Mesenchymal stem cell (in vitro differentiated cells and primary cell): ENCODE data around the gene DEF6.

Experiments
- DNase-seq: peaks from one replicate; pipeline ENCODE4 v3.0.0-alpha.2; 2013
- H2AFZ ChIP-seq: one replicate; pipeline ENCODE4 v1.6.1; 2013; ENCODE audit warnings: low read depth, mild to moderate bottlenecking, control low read depth, inconsistent platforms, low read length, moderate library complexity
- H2AK5ac ChIP-seq: 2 replicates; pipeline ENCODE4 v1.6.1; 2013; ENCODE audit warnings: low read length, moderate library complexity, mild to moderate bottlenecking, inconsistent platforms; ENCODE audit not compliant: severe bottlenecking
- H2BK120ac ChIP-seq: one replicate; pipeline ENCODE4 v1.6.1; 2013; ENCODE audit warnings: low read depth, mild to moderate bottlenecking, inconsistent platforms, low read length, moderate library complexity
- H2BK12ac ChIP-seq, 2 experiments: one replicate each; pipeline ENCODE4 v1.6.1; 2013; ENCODE audit warnings: inconsistent platforms in 2 of 2, low read length in 2 of 2, mild to moderate bottlenecking in 2 of 2, moderate library complexity in 2 of 2, control low read depth in 1 of 2
- H2BK15ac ChIP-seq: one replicate; pipeline ENCODE4 v1.6.1; 2013; ENCODE audit warnings: mild to moderate bottlenecking, low read depth, inconsistent platforms; ENCODE audit not compliant: poor library complexity, severe bottlenecking
- H2BK5ac ChIP-seq: 2 replicates; pipeline ENCODE4 v1.6.1; 2013; ENCODE audit warnings: low read depth, mild to moderate bottlenecking, low read length, control low read depth, inconsistent platforms; ENCODE audit not compliant: poor library complexity, severe bottlenecking
- H3K14ac ChIP-seq, 2 experiments: one replicate each; pipeline ENCODE4 v1.6.1; 2013; ENCODE audit warnings: inconsistent platforms in 2 of 2, low read length in 2 of 2, control low read depth in 1 of 2, mild to moderate bottlenecking in 1 of 2, moderate library complexity in 1 of 2
- H3K18ac ChIP-seq, 2 experiments: one replicate each; pipeline ENCODE4 v1.6.1; 2013; ENCODE audit warnings: inconsistent platforms in 2 of 2, low read length in 2 of 2, control low read depth in 1 of 2, low read depth in 1 of 2, mild to moderate bottlenecking in 1 of 2
- H3K23ac ChIP-seq, 2 experiments: one replicate each; pipeline ENCODE4 v1.6.1; 2013; ENCODE audit warnings: inconsistent platforms in 2 of 2, low read length in 2 of 2, mild to moderate bottlenecking in 2 of 2, moderate library complexity in 2 of 2, control low read depth in 1 of 2
- H3K27ac ChIP-seq: 2 replicates; pipeline ENCODE4 v1.5.1; 2013; ENCODE audit warnings: mild to moderate bottlenecking, moderate library complexity, low read length, control low read depth, inconsistent platforms; ENCODE audit not compliant: poor library complexity, severe bottlenecking
- H3K27me3 ChIP-seq, 2 experiments: 2 replicates each; pipeline versions ENCODE4 v1.6.1 to v1.7.0; 2013; ENCODE audit warnings: low read length in 2 of 2, mild to moderate bottlenecking in 2 of 2, moderate library complexity in 2 of 2, control low read depth in 1 of 2, inconsistent platforms in 1 of 2; ENCODE audit not compliant: control insufficient read depth in 1 of 2, insufficient read depth in 1 of 2
- H3K36me3 ChIP-seq, 2 experiments: 2 replicates each; pipeline versions ENCODE4 v1.6.1 to v1.7.0; 2013; ENCODE audit warnings: low read length in 2 of 2, control low read depth in 1 of 2, inconsistent platforms in 1 of 2, low read depth in 1 of 2, mild to moderate bottlenecking in 1 of 2; ENCODE audit not compliant: insufficient read depth in 2 of 2, control insufficient read depth in 1 of 2
- H3K4ac ChIP-seq, 2 experiments: one replicate each; pipeline ENCODE4 v1.6.1; 2013; ENCODE audit warnings: inconsistent platforms in 2 of 2, low read length in 2 of 2, mild to moderate bottlenecking in 2 of 2, moderate library complexity in 2 of 2, control low read depth in 1 of 2, low read depth in 1 of 2
- H3K4me1 ChIP-seq: 2 replicates; pipeline ENCODE4 v1.6.1; 2013; ENCODE audit warnings: low read depth, low read length, control low read depth; ENCODE audit not compliant: control insufficient read depth, insufficient read depth
- H3K4me2 ChIP-seq: 2 replicates; pipeline ENCODE4 v1.6.1; 2013; ENCODE audit warnings: low read length, mild to moderate bottlenecking, inconsistent platforms; ENCODE audit not compliant: poor library complexity, severe bottlenecking
- H3K4me3 ChIP-seq, 2 experiments: 2 replicates each; pipeline versions ENCODE4 v1.5.1 to v1.7.0; 2013; ENCODE audit warnings: low read length in 2 of 2, mild to moderate bottlenecking in 2 of 2, control low read depth in 1 of 2, low read depth in 1 of 2; ENCODE audit not compliant: insufficient read depth in 1 of 2
- H3K79me1 ChIP-seq: replicated peaks from 2 replicates; pipeline ENCODE4 v1.6.1; 2013; ENCODE audit warnings: mild to moderate bottlenecking, control low read depth, low read length, inconsistent platforms; ENCODE audit not compliant: poor library complexity, severe bottlenecking
- H3K9ac ChIP-seq: 2 replicates; pipeline ENCODE4 v1.7.0; 2013; ENCODE audit warnings: mild to moderate bottlenecking, low read length, moderate library complexity
- H3K9me3 ChIP-seq: 2 replicates; pipeline ENCODE4 v1.7.0; 2013; ENCODE audit warnings: mild to moderate bottlenecking, low read length; ENCODE audit not compliant: control insufficient read depth
- H4K8ac ChIP-seq: one replicate; pipeline ENCODE4 v1.6.1; 2013; ENCODE audit warnings: inconsistent platforms, mild to moderate bottlenecking, low read length, moderate library complexity
- H4K91ac ChIP-seq: one replicate; pipeline ENCODE4 v1.6.1; 2013; ENCODE audit warnings: mild to moderate bottlenecking, low read length, inconsistent platforms
- WGBS: methylation state at CpG from one replicate; pipeline ENCODE4 v1.1.7; 2013; ENCODE audit warnings: mixed read lengths; 5-methylcytosine and 5-hydroxymethylcytosine counted together

DEF6 gene

GRCh38 chr6:35259948-35260590, 37.5 kb upstream of the DEF6 start:
- Histone ChIP-seq H3K14ac (peak overlapping the region in 1 of 2 experiments; percentile 96), H2AK5ac (peak overlapping the region; percentile 92), H3K27ac (peak overlapping the region; percentile 18), H3K4me3 (peak overlapping the region; percentile 98 to 99), H2BK120ac (peak overlapping the region; percentile 96), H4K8ac (peak overlapping the region; percentile 98), H2BK5ac (peak overlapping the region; percentile 96), H3K9ac (peak overlapping the region; percentile 98), H3K4me1 (peaks cover 5% of the 10 kb centered on the region), H3K27me3 (no peaks in the 10 kb centered on the region), H2BK12ac (peak overlapping the region; percentile 12 to 62), H3K9me3 (no peaks in the 10 kb centered on the region), H3K18ac (peak overlapping the region; percentile 98 to 99), H3K79me1 (peaks cover 24% of the 10 kb centered on the region), H3K4ac (peak overlapping the region; percentile 93 to 98), H3K4me2 (peak overlapping the region; percentile 95), H4K91ac (peak overlapping the region; percentile 99), H3K36me3 (peaks cover 0 to 3% of the 10 kb centered on the region in 2 experiments), H2BK15ac (peak overlapping the region; percentile 96), H2AFZ (peak overlapping the region; percentile 99), H3K23ac (peak overlapping the region; percentile 85 to 97)
- 11% methylated on average over 22 of the region's 23 CpGs for WGBS
- no peak for DNase-seq

- Histone ChIP-seq H3K4me1 (peaks cover 5% of the 10 kb centered on the region), H2BK12ac (peak overlapping the region in 1 of 2 experiments; percentile 62), H2BK120ac (no peak overlapping the region), H3K23ac (no peak overlapping the region), H2AK5ac (no peak overlapping the region), H4K8ac (peak overlapping the region; percentile 27), H4K91ac (peak overlapping the region; percentile 99), H3K14ac (no peak overlapping the region), H3K9ac (peak overlapping the region; percentile 98), H3K4ac (no peak overlapping the region), H2AFZ (no peak overlapping the region), H2BK15ac (no peak overlapping the region), H3K18ac (peak overlapping the region in 1 of 2 experiments; percentile 98), H3K4me2 (peak overlapping the region; percentile 95), H3K27me3 (no peaks in the 10 kb centered on the region), H3K79me1 (peaks cover 23% of the 10 kb centered on the region), H3K36me3 (peaks cover 0 to 3% of the 10 kb centered on the region in 2 experiments), H3K9me3 (no peaks in the 10 kb centered on the region), H3K27ac (peak overlapping the region; percentile 18), H3K4me3 (peak overlapping the region in 1 of 2 experiments; percentile 99), H2BK5ac (no peak overlapping the region)
- WGBS: 90% methylated on average over 4 of the region's 6 CpGs
- no peak for DNase-seq
These were observed 36.7 kb upstream of the DEF6 start for GRCh38 chr6:35260591-35261570.

GRCh38 chr6:35262596-35262995, 35.0 kb upstream of the DEF6 start:
- Histone ChIP-seq H3K14ac (no peak overlapping the region), H2BK15ac (no peak overlapping the region), H4K8ac (no peak overlapping the region), H3K18ac (no peak overlapping the region), H2AK5ac (no peak overlapping the region), H2BK12ac (no peak overlapping the region), H3K4me3 (no peak overlapping the region), H3K23ac (no peak overlapping the region), H3K4ac (no peak overlapping the region), H2BK120ac (no peak overlapping the region), H2BK5ac (no peak overlapping the region), H4K91ac (no peak overlapping the region), H3K27me3 (no peaks in the 10 kb centered on the region), H3K4me2 (no peak overlapping the region), H3K4me1 (peaks cover 5% of the 10 kb centered on the region), H3K9me3 (no peaks in the 10 kb centered on the region), H3K9ac (no peak overlapping the region), H2AFZ (no peak overlapping the region), H3K79me1 (peaks cover 20% of the 10 kb centered on the region), H3K36me3 (peaks cover 0 to 2% of the 10 kb centered on the region in 2 experiments), H3K27ac (no peak overlapping the region)
- DNase-seq: peak; percentile 39
- WGBS: 94% methylated on average over 1 of the region's 2 CpGs
